Measurements from ENCODE around the gene OR52B2. TPM values are rescaled to one million over a fixed set of nuclear protein-coding genes. Genes with fewer than 3 reads are reported as not detected.

Gene OR52B2
- total RNA-seq, 1 experiment from 2014 or later, result not detected

- H3K27ac Mint-ChIP-seq (ENCODE audit: low read depth, unreplicated experiment), result no peak overlapping the region
- H3K9me3 Mint-ChIP-seq (ENCODE audit: unreplicated experiment), result no peaks in the 10 kb centered on the region
- H3K36me3 Mint-ChIP-seq (ENCODE audit: insufficient read depth, unreplicated experiment), result no peaks in the 10 kb centered on the region
- H3K27me3 Mint-ChIP-seq (ENCODE audit: insufficient read depth, unreplicated experiment), result no peaks in the 10 kb centered on the region
- H3K4me1 Mint-ChIP-seq (ENCODE audit: insufficient read depth, unreplicated experiment), result no peaks in the 10 kb centered on the region
- H3K4me3 Mint-ChIP-seq (ENCODE audit: unreplicated experiment), result no peak overlapping the region
- no peak for TF ChIP-seq CTCF (IDR thresholded peaks at IDR 0.05; ENCODE audit: unreplicated experiment)
- DNase-seq (ENCODE audit: unreplicated experiment), result no peak
- ChIA-PET POLR2A (no interaction called here), CTCF (no interaction called here)
- no TSS peak for BruUV-seq (replicated peaks)
- intact Hi-C loops (cut with micrococcal nuclease), result no loop called here
These were observed 42.2 kb downstream of the OR52B2 start for GRCh38 chr11:6127881-6128280.

GRCh38 chr11:6124245-6124644 is 45.9 kb downstream of the OR52B2 start:
- no peak for TF ChIP-seq CTCF (IDR thresholded peaks at IDR 0.05; ENCODE audit: unreplicated experiment)
- no peak overlapping the region for H3K4me3 Mint-ChIP-seq (ENCODE audit: unreplicated experiment)
- intact Hi-C loops (cut with micrococcal nuclease), result no loop called here
- H3K4me1 Mint-ChIP-seq (ENCODE audit: insufficient read depth, unreplicated experiment), result no peaks in the 10 kb centered on the region
- no peak overlapping the region for H3K27ac Mint-ChIP-seq (ENCODE audit: low read depth, unreplicated experiment)
- no peak for DNase-seq (ENCODE audit: unreplicated experiment)
- POLR2A ChIA-PET, result no interaction called here
- no TSS peak for BruUV-seq (replicated peaks)
- no peaks in the 10 kb centered on the region for H3K36me3 Mint-ChIP-seq (ENCODE audit: insufficient read depth, unreplicated experiment)
- H3K27me3 Mint-ChIP-seq (ENCODE audit: insufficient read depth, unreplicated experiment), result no peaks in the 10 kb centered on the region
- H3K9me3 Mint-ChIP-seq (ENCODE audit: unreplicated experiment), result no peaks in the 10 kb centered on the region
- CTCF ChIA-PET, result interaction anchor here (0.5 to 1.8 kb wide), 4 partner anchors 239 to 1759 kb away, joined by 3 to 4 read pairs (median 4); partner anchors contain the start of gene OR51D1

Other genes starting within 250 kb of the OR52B2 start
- not detected in 2 replicates for gene OR56A3, start 228.1 kb downstream of the OR52B2 start, total RNA-seq (2022)
- not detected in 2 replicates for gene OR56A5, start 201.8 kb downstream of the OR52B2 start, total RNA-seq (2022)
- not detected in 2 replicates for gene OR52L1, start 183.3 kb downstream of the OR52B2 start, total RNA-seq (2022)
- gene OR56A4, start 163.4 kb downstream of the OR52B2 start, total RNA-seq (2022), result not detected in 2 replicates
- not detected in 2 replicates for gene OR56A1, start 139.6 kb downstream of the OR52B2 start, total RNA-seq (2022)
- gene OR56B4, start 62.6 kb downstream of the OR52B2 start, total RNA-seq (2022), result not detected in 2 replicates
- gene OR52W1, start 28.9 kb upstream of the OR52B2 start, total RNA-seq (2022), result not detected in 2 replicates
- gene C11orf42, start 35.2 kb upstream of the OR52B2 start, total RNA-seq (2022), result not detected in 2 replicates
- 44.6 and 51.1 TPM in 2 replicates for gene FHIP1B, start 64.3 kb upstream of the OR52B2 start, total RNA-seq (2022)
- not detected in 2 replicates for gene CNGA4, start 68.8 kb upstream of the OR52B2 start, total RNA-seq (2022)
- gene CCKBR, start 89.5 kb upstream of the OR52B2 start, total RNA-seq (2022), result not detected in 2 replicates
- 69.9 and 89.5 TPM in 2 replicates for gene CAVIN3, start 150.2 kb upstream of the OR52B2 start, total RNA-seq (2022)
- 15.0 and 32.2 TPM in 2 replicates for gene SMPD1, start 220.1 kb upstream of the OR52B2 start, total RNA-seq (2022)
- gene APBB1, start 248.8 kb upstream of the OR52B2 start, total RNA-seq (2022), result 0.89 and 1.3 TPM in 2 replicates

Data from MCF 10A (cell line).